T-helper 2 cell treated with Interferon-gamma antibody and Interleukin-4, amounts not matched to agents 5 μg/mL and 100 μg/mL, for 36 hours (primary cell): ENCODE results near the gene RNF44.
A peak's percentile ranks its signal among the peaks of the same experiment; 100 is the strongest.
"Not testable (repeated sequence)": the region's sequence is repeated elsewhere in the genome, so short reads cannot be mapped to it uniquely, and the experiment has no call there.

Source experiments
- DNase-seq: peaks from one replicate; pipeline ENCODE4 v3.0.0; 2021; ENCODE audit warnings: low spot score
- H3K27ac Mint-ChIP-seq: one replicate; pipeline ENCODE4 v1.8.0; 2021; ENCODE audit warnings: mild to moderate bottlenecking, mixed read lengths
- H3K27me3 Mint-ChIP-seq: one replicate; pipeline ENCODE4 v1.8.0; 2021; ENCODE audit warnings: low read depth, mixed read lengths
- H3K36me3 Mint-ChIP-seq: one replicate; pipeline ENCODE4 v1.8.0; 2021; ENCODE audit warnings: low read depth, mixed read lengths
- H3K4me1 Mint-ChIP-seq: one replicate; pipeline ENCODE4 v1.8.0; 2021; ENCODE audit warnings: low read depth, mixed read lengths
- H3K4me3 Mint-ChIP-seq: one replicate; pipeline ENCODE4 v1.8.0; 2022; ENCODE audit warnings: mild to moderate bottlenecking, moderate library complexity, mixed read lengths
- H3K9me3 Mint-ChIP-seq: one replicate; pipeline ENCODE4 v1.8.0; 2021; ENCODE audit warnings: mixed read lengths

RNF44 gene

DNA sequence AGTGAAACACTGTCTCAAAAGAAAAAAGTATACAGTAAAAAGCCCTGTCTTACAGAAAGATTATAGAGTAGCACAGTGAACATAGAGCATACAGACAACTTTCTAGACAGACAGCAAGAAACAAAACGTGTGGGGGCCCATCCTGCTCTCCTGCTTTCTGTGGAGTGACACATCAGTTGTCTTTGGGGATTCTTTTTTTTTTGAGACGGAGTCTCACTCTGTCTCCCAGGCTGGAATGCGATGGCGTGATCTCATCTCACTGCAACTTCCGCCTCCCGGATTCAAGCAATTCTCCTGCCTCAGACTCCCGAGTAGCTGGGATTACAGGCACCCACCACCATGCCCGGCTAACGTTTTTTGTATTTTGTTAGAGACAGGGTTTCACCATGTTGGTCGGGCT, 26.8 kb upstream of the RNF44 start:
- no peak overlapping the region for H3K4me3 Mint-ChIP-seq
- no peaks in the 10 kb centered on the region for H3K9me3 Mint-ChIP-seq
- H3K27me3 Mint-ChIP-seq = no peaks in the 10 kb centered on the region
- H3K4me1 Mint-ChIP-seq = peaks cover 14% of the 10 kb centered on the region
- no peaks in the 10 kb centered on the region for H3K36me3 Mint-ChIP-seq
- H3K27ac Mint-ChIP-seq = no peak overlapping the region
- DNase-seq = no peak

DNA sequence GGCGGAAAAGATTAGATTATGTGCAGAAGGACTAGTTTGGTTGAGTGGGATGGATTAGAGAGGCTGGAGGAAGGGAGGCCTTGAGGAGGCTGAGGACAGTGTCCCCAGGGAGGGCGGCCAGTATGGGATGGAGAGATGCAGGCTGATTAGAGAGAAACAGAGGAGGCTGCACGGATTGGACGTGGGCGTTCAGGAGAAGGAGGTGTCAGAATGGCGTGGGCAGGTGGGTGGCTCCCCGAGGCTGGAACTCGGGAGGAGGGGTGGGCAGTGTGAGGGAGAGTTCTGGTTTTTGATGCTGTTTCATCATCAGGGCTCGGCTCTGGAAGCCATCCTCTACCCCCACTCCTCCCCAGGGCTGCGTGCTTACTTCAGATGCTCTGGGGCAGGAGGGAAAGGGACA, 25.0 kb upstream of the RNF44 start:
- Mint-ChIP-seq H3K27me3 (no peaks in the 10 kb centered on the region), H3K9me3 (no peaks in the 10 kb centered on the region), H3K4me3 (no peak overlapping the region), H3K36me3 (no peaks in the 10 kb centered on the region), H3K4me1 (peaks cover 14% of the 10 kb centered on the region), H3K27ac (no peak overlapping the region)
- no peak for DNase-seq

DNA sequence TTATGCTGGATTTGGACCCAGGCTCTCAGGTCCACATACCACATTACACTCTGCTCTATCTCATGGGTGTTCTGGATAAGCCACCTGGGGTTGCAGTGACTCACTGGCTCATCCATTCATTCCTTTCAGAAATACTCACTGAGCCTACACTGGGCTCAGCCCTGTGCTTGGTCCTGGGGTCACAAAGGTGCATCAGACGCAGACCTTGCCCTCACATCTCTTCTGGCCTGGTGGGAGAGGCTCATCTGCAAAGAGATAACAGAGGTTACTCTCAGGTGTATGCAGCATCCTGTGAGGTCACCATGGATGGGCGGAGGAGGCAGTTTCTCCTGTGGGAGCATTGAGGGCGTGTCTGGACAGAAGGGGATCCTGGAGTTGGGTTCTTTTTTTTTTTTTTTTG, 24.1 kb upstream of the RNF44 start:
- Mint-ChIP-seq H3K27ac (no peak overlapping the region), H3K9me3 (no peaks in the 10 kb centered on the region), H3K36me3 (no peaks in the 10 kb centered on the region), H3K4me1 (peaks cover 14% of the 10 kb centered on the region), H3K27me3 (no peaks in the 10 kb centered on the region), H3K4me3 (no peak overlapping the region)
- no peak for DNase-seq

DNA sequence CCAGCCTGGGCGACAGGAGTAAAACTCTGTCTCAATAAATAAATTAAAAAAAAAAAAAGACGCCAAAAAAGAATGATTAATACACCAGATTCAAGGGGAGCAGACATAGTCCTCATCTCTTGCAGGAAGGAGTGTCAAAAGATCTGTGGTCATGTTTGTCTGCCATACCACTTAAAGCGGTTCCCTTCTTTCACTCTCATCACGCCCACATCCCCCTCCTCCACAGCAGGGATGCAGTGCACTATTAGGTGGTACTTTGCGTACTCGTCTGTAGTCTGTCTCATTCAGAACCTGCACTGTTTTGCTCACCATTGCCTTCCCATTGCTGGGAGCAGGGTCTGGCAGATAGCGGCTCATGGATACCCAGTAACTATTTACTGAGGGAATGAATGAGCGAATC, 23.2 kb upstream of the RNF44 start:
- Mint-ChIP-seq H3K4me3 (no peak overlapping the region), H3K27me3 (no peaks in the 10 kb centered on the region), H3K27ac (no peak overlapping the region), H3K36me3 (no peaks in the 10 kb centered on the region), H3K9me3 (no peaks in the 10 kb centered on the region), H3K4me1 (peaks cover 19% of the 10 kb centered on the region)
- DNase-seq = peak; percentile 24

DNA sequence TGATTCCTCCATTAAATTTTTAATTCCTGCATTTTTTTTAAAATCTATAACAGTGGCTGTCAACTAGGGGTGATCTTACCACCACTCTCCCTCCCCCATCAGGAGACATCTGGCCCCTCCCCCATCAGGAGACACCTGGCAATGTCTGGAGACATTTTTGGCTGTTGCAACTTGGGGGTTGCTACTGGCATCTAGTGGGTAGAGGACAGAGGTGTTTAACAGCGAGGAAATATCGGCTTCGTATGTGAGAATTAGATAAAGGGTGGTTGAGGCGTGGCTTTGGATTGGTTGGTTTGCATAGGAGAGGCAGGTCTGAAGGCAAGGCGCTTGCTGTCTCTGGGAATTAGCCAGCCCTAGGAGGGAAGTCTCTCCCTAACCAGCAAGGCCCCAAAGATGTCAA, 22.5 kb upstream of the RNF44 start:
- Mint-ChIP-seq H3K36me3 (no peaks in the 10 kb centered on the region), H3K9me3 (no peaks in the 10 kb centered on the region), H3K4me3 (no peak overlapping the region), H3K4me1 (peaks cover 19% of the 10 kb centered on the region), H3K27me3 (no peaks in the 10 kb centered on the region), H3K27ac (no peak overlapping the region)
- no peak for DNase-seq

- Mint-ChIP-seq H3K9me3 (no peaks in the 10 kb centered on the region), H3K4me3 (no peak overlapping the region), H3K27ac (no peak overlapping the region), H3K36me3 (no peaks in the 10 kb centered on the region), H3K4me1 (peaks cover 31% of the 10 kb centered on the region), H3K27me3 (no peaks in the 10 kb centered on the region)
- no peak for DNase-seq
These were observed 20.6 kb upstream of the RNF44 start for GRCh38 chr5:176557846-176558245.

DNA sequence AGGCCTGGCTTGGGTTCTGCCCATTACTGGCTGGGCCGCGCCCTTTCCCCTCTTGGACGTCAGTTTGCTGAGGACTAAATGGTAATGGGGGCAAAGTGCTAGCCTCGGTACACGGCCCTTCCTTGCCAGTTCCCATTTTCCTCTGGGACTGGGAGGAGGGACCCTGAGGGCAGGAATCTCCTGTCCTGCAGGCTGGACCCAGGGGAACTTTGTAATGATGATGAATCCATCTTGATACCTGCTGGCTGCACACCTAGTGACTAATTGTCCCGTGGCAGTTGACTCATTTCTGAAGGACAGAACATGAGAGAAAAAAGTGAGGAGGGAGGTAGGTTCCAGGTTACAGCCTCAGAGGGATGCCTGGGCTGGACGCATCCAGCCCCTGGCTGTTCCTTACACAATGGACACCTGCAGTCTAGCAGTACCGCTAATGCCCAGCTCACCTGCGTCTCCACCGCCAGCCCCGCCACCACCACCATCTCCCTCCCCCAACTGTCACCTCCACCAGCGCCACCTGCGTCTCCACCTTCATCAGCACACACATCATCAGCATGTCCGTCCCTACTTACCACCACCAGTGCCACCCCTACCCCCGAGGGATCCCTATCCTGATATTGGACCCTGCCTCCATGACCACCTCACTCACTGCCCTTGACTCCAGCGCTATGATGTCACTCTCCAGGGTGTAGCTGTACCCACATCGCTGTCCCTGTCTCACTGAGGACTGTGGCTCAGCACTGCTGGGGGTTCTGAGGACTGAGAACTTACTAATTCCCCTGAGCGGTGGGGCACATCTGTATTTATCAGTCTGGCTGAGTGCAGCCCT, 16.3 kb upstream of the RNF44 start:
- no peak overlapping the region for H3K4me3 Mint-ChIP-seq
- no peak for DNase-seq
- no peaks in the 10 kb centered on the region for H3K36me3 Mint-ChIP-seq
- H3K4me1 Mint-ChIP-seq = peaks cover 17% of the 10 kb centered on the region
- H3K27me3 Mint-ChIP-seq = no peaks in the 10 kb centered on the region
- no peak overlapping the region for H3K27ac Mint-ChIP-seq
- H3K9me3 Mint-ChIP-seq = no peaks in the 10 kb centered on the region

DNA sequence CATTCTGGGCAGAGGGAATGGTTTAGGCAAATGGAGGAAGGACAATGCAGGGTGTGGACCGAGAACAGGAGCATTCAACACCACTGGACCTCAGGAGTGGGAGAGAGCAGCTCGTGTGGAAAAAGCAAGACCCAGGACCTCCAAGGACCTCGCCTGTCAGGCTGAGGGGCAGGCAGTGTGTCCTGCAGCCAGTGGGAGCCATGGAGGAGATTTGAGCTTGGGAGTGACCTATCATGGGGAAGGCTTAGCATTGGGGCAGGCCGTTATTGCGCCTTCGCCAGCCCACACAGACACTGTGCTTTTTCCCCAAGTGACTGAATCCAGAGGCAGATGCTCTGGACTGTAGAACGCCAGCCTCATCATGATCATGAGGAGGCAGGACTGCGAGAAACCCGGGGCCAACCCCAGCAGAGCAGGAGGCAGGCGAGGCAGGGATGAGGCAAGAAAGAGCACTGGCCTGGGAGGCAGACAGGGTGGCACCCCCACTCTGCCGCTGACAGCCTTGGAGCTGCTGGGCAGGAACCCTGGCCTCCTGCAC, 15.2 kb upstream of the RNF44 start:
- no peak for DNase-seq
- no peaks in the 10 kb centered on the region for H3K27me3 Mint-ChIP-seq
- no peaks in the 10 kb centered on the region for H3K9me3 Mint-ChIP-seq
- H3K4me1 Mint-ChIP-seq = peaks cover 17% of the 10 kb centered on the region
- no peaks in the 10 kb centered on the region for H3K36me3 Mint-ChIP-seq
- H3K4me3 Mint-ChIP-seq = no peak overlapping the region
- no peak overlapping the region for H3K27ac Mint-ChIP-seq

GRCh38 chr5:176550937-176551336, 13.7 kb upstream of the RNF44 start:
- H3K4me1 Mint-ChIP-seq = peaks cover 15% of the 10 kb centered on the region
- not testable (repeated sequence) for H3K27ac Mint-ChIP-seq, H3K4me3 Mint-ChIP-seq, DNase-seq, H3K27me3 Mint-ChIP-seq, H3K36me3 Mint-ChIP-seq, H3K9me3 Mint-ChIP-seq

DNA sequence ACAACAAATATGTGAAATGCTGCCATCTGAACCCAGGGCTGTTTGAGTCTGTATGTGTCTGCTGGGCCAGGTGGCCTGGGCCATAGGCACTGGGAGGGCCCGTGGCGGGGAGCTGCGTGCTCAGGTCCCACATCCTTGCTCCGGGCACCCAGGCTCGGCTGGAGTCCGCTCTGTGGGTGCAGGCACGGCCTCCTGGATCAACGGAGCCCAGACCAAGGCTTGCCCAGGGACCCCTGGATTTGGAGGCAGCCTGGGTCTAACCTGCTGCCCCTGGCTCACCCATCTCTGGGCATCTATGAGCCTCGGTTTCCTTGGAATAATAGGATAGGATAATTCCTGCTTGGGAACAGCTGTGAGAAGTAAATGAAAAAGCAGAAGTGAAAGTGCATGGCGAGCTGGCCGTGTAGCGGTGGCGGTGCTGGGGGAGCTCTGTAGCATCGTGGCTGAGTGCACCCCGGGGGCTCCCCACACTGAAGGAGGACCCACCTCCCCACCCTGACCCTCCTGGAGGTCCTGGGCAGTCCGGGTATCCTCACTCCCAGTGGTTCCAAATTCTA, 13.2 kb upstream of the RNF44 start:
- H3K9me3 Mint-ChIP-seq = no peaks in the 10 kb centered on the region
- DNase-seq = no peak
- peaks cover 11% of the 10 kb centered on the region for H3K4me1 Mint-ChIP-seq
- H3K27ac Mint-ChIP-seq = no peak overlapping the region
- no peak overlapping the region for H3K4me3 Mint-ChIP-seq
- no peaks in the 10 kb centered on the region for H3K36me3 Mint-ChIP-seq
- no peaks in the 10 kb centered on the region for H3K27me3 Mint-ChIP-seq

DNA sequence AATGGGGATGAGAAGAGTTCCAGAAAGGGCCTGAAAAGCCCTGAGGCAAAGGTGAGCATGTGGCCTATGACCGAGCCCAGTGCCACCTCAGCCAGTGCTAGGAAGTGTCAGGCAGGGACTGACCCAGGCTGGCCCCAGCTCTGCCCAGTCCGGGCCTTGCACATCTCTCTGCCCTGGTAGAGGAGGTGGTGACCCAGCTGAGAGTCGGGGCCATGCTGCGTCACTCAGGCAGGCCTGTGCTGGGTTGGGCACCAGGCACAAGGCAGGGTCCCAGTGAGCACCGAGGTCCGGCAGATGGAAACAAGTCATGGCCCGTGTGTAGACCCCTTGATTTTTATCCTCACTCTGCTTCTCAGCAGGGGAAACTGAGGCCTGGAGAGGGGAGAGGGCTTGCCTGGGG, 12.7 kb upstream of the RNF44 start:
- H3K36me3 Mint-ChIP-seq = peaks cover under 1% of the 10 kb centered on the region
- H3K4me1 Mint-ChIP-seq = peaks cover 13% of the 10 kb centered on the region
- no peak overlapping the region for H3K27ac Mint-ChIP-seq
- no peaks in the 10 kb centered on the region for H3K9me3 Mint-ChIP-seq
- H3K27me3 Mint-ChIP-seq = no peaks in the 10 kb centered on the region
- DNase-seq = no peak
- H3K4me3 Mint-ChIP-seq = no peak overlapping the region

DNA sequence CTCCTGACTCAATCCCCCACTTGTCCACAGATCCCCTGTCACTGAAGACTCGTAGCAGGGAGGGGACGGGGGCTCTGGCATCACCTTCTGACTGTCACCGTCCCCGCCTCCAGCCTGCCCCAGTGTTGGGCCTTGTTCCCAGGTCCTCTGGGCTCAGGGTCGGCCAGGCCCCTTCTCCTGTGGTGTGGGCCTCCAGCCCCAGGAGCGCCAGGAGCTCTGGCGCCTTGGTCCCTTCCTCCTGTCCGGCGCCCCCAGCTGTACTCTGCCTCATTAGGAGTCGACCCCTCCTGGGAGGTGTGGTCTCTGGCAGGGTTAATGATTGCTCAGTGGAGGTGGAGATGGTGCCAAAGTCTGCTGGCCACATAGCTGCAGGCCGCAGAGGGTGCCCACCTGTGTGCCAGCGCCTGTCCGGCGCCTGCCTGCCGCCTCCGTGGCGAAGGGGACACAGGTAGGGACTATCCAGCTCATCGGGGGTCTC, 11.8 kb upstream of the RNF44 start, which contains the start of gene CDHR2:
Gene CDHR2, plus strand, starts transcription at position 376 of the 478 bp plus-strand sequence. CDS start 16,011 bp downstream, outside the sequence.
- H3K9me3 Mint-ChIP-seq = no peaks in the 10 kb centered on the region
- no peaks in the 10 kb centered on the region for H3K27me3 Mint-ChIP-seq
- no peak within 1 kb of the TSS for H3K27ac Mint-ChIP-seq
- peaks cover 13% of the 10 kb centered on the region for H3K4me1 Mint-ChIP-seq
- H3K4me3 Mint-ChIP-seq = no peak within 1 kb of the TSS
- peaks cover 5% of the 10 kb centered on the region for H3K36me3 Mint-ChIP-seq
- no peak for DNase-seq

- Mint-ChIP-seq H3K27ac (no peak overlapping the region), H3K4me3 (no peak overlapping the region), H3K36me3 (peaks cover 5% of the 10 kb centered on the region), H3K27me3 (no peaks in the 10 kb centered on the region), H3K4me1 (peaks cover 9% of the 10 kb centered on the region), H3K9me3 (no peaks in the 10 kb centered on the region)
- no peak for DNase-seq
These were observed 10.6 kb upstream of the RNF44 start for GRCh38 chr5:176547802-176548201.

DNA sequence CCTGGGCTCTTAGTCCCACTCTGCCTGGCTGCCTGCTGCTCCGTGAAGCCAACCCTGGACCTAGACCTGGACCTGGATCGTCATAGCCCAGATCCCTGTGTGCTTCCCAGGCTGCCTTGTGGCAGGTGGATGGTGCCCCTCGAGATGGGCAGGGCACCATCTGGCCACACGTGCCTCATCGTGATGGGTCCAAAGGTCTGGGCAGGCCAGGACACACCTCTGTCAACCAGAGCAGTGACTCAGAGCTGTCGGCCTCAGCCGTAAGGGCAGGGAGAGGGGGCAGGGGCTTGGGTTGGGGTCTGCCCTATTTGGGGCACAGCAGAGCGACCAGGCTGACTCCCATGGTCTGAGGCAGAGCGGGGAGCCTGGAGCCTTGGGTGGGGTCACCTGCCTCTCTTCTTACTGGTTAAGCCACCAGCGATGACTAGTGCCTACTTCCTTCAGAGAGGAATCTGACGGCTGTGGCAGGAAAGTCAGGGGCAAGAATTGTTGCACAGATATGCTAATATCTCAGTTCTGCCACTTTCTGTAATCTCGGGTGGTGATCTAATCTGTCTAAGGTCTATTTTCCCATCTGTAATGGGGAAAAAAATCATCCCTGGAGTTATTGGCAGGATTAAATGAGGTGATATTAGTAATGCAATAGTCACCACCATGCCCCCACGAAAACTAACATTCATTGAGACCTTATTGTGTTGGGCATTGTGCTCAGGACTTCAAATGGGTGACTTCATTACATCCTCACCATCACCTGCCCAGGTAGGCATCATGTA, 8.7 kb upstream of the RNF44 start:
- Mint-ChIP-seq H3K36me3 (peaks cover 5% of the 10 kb centered on the region), H3K9me3 (no peaks in the 10 kb centered on the region), H3K4me1 (peaks cover 25% of the 10 kb centered on the region), H3K27ac (no peak overlapping the region), H3K4me3 (no peak overlapping the region), H3K27me3 (no peaks in the 10 kb centered on the region)
- DNase-seq = no peak
